Liver (tissue), 3 donors: ENCODE results near the gene CRYBG1.

Experiments
- CTCF ChIP-seq: fragments of 150-350 bp; IDR thresholded peaks from 2 replicates; pipeline ENCODE4 v1.5.1; 2017; ENCODE audit warnings: improper control_type of control experiment, low read depth, low read length; ENCODE audit not compliant: missing input control
- GABPA ChIP-seq, 2 donors: IDR thresholded peaks in 1 of 2; conservative IDR thresholded peaks in 1 of 2; 2 replicates each; pipeline ENCODE4 v1.6.1; 2016; ENCODE audit warnings: antibody characterized with exemption in 2 of 2, mild to moderate bottlenecking in 1 of 2, moderate library complexity in 1 of 2
- HNF4G ChIP-seq: IDR thresholded peaks from 2 replicates; pipeline ENCODE4 v1.6.1; 2016; ENCODE audit warnings: antibody characterized with exemption
- JUND ChIP-seq, 2 donors: IDR thresholded peaks; 2 replicates each; pipeline ENCODE4 v1.6.1; 2016; ENCODE audit warnings: antibody characterized with exemption in 2 of 2
- RAD21 ChIP-seq, 2 donors: IDR thresholded peaks; 2 replicates each; pipeline ENCODE4 v1.6.1; 2016; ENCODE audit warnings: antibody characterized with exemption in 2 of 2, mild to moderate bottlenecking in 2 of 2
- RXRA ChIP-seq, 2 donors: IDR thresholded peaks; 2 replicates each; pipeline ENCODE4 v1.6.1; 2017 to 2018; ENCODE audit warnings: antibody characterized with exemption in 2 of 2, mild to moderate bottlenecking in 1 of 2
- TAF1 ChIP-seq: conservative IDR thresholded peaks from 2 replicates; pipeline ENCODE4 v1.6.1; 2016; ENCODE audit warnings: antibody characterized with exemption, mild to moderate bottlenecking
- ZBTB33 ChIP-seq: IDR thresholded peaks from 2 replicates; pipeline ENCODE4 v1.6.1; 2016; ENCODE audit warnings: antibody characterized with exemption
- TF ChIP-seq, protein P1 (sequence below): IDR thresholded peaks from 2 replicates; pipeline ENCODE4 v1.6.1; 2016; ENCODE audit warnings: antibody characterized with exemption
- donor health status: healthy.
- donor health status: healthy.

- TF ChIP-seq CTCF: no peak
- no peak for TF ChIP-seq RAD21 (IDR thresholded peaks at IDR 0.05)
- TF ChIP-seq HNF4G: no peak
- TF ChIP-seq ZBTB33: no peak
- TF ChIP-seq TAF1: no peak
- TF ChIP-seq, protein P1, sequence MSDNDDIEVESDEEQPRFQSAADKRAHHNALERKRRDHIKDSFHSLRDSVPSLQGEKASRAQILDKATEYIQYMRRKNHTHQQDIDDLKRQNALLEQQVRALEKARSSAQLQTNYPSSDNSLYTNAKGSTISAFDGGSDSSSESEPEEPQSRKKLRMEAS: no peak
- TF ChIP-seq JUND (IDR thresholded peaks at IDR 0.05): no peak
- TF ChIP-seq GABPA (IDR thresholded peaks at IDR 0.05 in 1 of 2, conservative IDR thresholded peaks at IDR 0.05 in 1 of 2): no peak
- TF ChIP-seq RXRA (IDR thresholded peaks at IDR 0.05): no peak
Measured at GRCh38 chr6:106536357-106536756, 175.8 kb downstream of the CRYBG1 start.
